ENCODE measurements around the gene SLC25A40. TPM values are rescaled to one million over a fixed set of nuclear protein-coding genes. Genes with fewer than 3 reads are reported as not detected.
A peak's percentile ranks its signal among the peaks of the same experiment; 100 is the strongest.

The SLC25A40 gene
- total and polyA plus RNA-seq, 2 of the 13 experiments (the other 11 are each of a cell fraction or from before 2014, with no cell fraction given): 12.9 to 13.6 TPM

- WGBS (ENCODE audit: low lambda C conversion rate): 5% methylated on average over 2 of the region's 4 CpGs
- no TSS peak for BruUV-seq (replicated peaks)
- no peaks in the 10 kb centered on the region; a peak in 1 of 5 replicates for H3K27me3 ChIP-seq (ENCODE audit: control insufficient read depth in 1 of 2, insufficient read depth in 2 of 2, low read length in 2 of 2)
- H3K9ac ChIP-seq (ENCODE audit: insufficient read depth, low read depth, low read length): no peak overlapping the region
- no peaks in the 10 kb centered on the region for H3K36me3 ChIP-seq (replicated peaks in 1 of 2; ENCODE audit: control insufficient read depth in 1 of 2, insufficient read depth in 2 of 2, low read length in 2 of 2)
- no peak overlapping the region for H3K4me2 ChIP-seq (ENCODE audit: low read depth, low read length)
- no peak overlapping the region for H3K4me3 ChIP-seq (replicated peaks in 1 of 3; ENCODE audit: insufficient read depth in 1 of 3, low read depth in 2 of 3, low read length in 3 of 3)
- intact Hi-C loops (cut with micrococcal nuclease; ENCODE audit: unreplicated experiment): no loop called here
- no peaks in the 10 kb centered on the region for H3K79me2 ChIP-seq (ENCODE audit: insufficient read depth, low read length)
- no peaks in the 10 kb centered on the region for H4K20me1 ChIP-seq (ENCODE audit: insufficient read depth, low read length)
- ATAC-seq: peak; percentile 65
- H3K4me1 ChIP-seq (ENCODE audit: insufficient read depth, low read length): no peaks in the 10 kb centered on the region
- no peak overlapping the region for H3K27ac ChIP-seq (ENCODE audit: extremely low read length, insufficient read depth, low read length)
- no peaks in the 10 kb centered on the region for H3K9me3 ChIP-seq (ENCODE audit: low read length)
- FAIRE-seq: no peak
- ChIA-PET POLR2A (no interaction called here), CTCF (ENCODE audit: low intra/inter-chr PET ratio, low total read pairs) (no interaction called here)
- H2AFZ ChIP-seq (ENCODE audit: low read length): no peak overlapping the region
- in situ Hi-C loops (cut with HindIII; ENCODE audit: extremely low pct_ligation_motif_present, low pct_unique_long_range_greater_than_20kb): no loop called here
- DNase-seq (ENCODE audit: low spot score): no peak
- TF ChIP-seq ZNF280B (CRISPR knock-in tag; IDR thresholded peaks at IDR 0.05; ENCODE audit: borderline replicate concordance) (0 out of 2 replicates have a peak, but pooled peaks have one; percentile 22), HDAC6 (IDR thresholded peaks at IDR 0.05; ENCODE audit: low read depth, low read length) (no peak)
Measured at GRCh38 chr7:87785368-87785995, 90.7 kb downstream of the SLC25A40 start.

- no peaks in the 10 kb centered on the region for H3K9me3 ChIP-seq (ENCODE audit: low read length)
- DNase-seq (ENCODE audit: low spot score) (no peak), FAIRE-seq (no peak), ATAC-seq (peak; percentile 61)
- no peak overlapping the region for H2AFZ ChIP-seq (ENCODE audit: low read length)
- H3K4me2 ChIP-seq (ENCODE audit: low read depth, low read length): no peak overlapping the region
- intact Hi-C loops (cut with micrococcal nuclease; ENCODE audit: unreplicated experiment) (no loop called here), in situ Hi-C loops (cut with HindIII; ENCODE audit: extremely low pct_ligation_motif_present, low pct_unique_long_range_greater_than_20kb) (no loop called here)
- H3K4me1 ChIP-seq (ENCODE audit: insufficient read depth, low read length): no peaks in the 10 kb centered on the region
- H3K9ac ChIP-seq (ENCODE audit: insufficient read depth, low read depth, low read length): no peak overlapping the region
- no peak overlapping the region for H3K4me3 ChIP-seq (replicated peaks in 1 of 3; ENCODE audit: insufficient read depth in 1 of 3, low read depth in 2 of 3, low read length in 3 of 3)
- H3K79me2 ChIP-seq (ENCODE audit: insufficient read depth, low read length): no peaks in the 10 kb centered on the region
- H3K27me3 ChIP-seq (ENCODE audit: control insufficient read depth in 1 of 2, insufficient read depth in 2 of 2, low read length in 2 of 2): no peaks in the 10 kb centered on the region; a peak in 1 of 5 replicates
- H3K27ac ChIP-seq (ENCODE audit: extremely low read length, insufficient read depth, low read length): no peak overlapping the region
- no peaks in the 10 kb centered on the region for H4K20me1 ChIP-seq (ENCODE audit: insufficient read depth, low read length)
- H3K36me3 ChIP-seq (replicated peaks in 1 of 2; ENCODE audit: control insufficient read depth in 1 of 2, insufficient read depth in 2 of 2, low read length in 2 of 2): no peaks in the 10 kb centered on the region
- ChIA-PET POLR2A (no interaction called here), CTCF (ENCODE audit: low intra/inter-chr PET ratio, low total read pairs) (no interaction called here)
- no TSS peak for BruUV-seq (replicated peaks)
- TF ChIP-seq ZHX1 (CRISPR knock-in tag; IDR thresholded peaks at IDR 0.05; ENCODE audit: low read depth) (no peak), CTCF (CRISPR knock-in tag; IDR thresholded peaks at IDR 0.05) (peak; percentile 33; the same call in 1 of the 2 replicates), STAG1 (CRISPR knock-in tag; IDR thresholded peaks at IDR 0.05) (peak; percentile 31), ZNF724P (CRISPR knock-in tag; IDR thresholded peaks at IDR 0.05; ENCODE audit: borderline replicate concordance) (no peak), MAFK (conservative IDR thresholded peaks at IDR 0.05 in 1 of 2, IDR thresholded peaks at IDR 0.05 in 1 of 2; ENCODE audit: low read length in 2 of 2) (peak; percentile 97), ZBTB34 (CRISPR knock-in tag; IDR thresholded peaks at IDR 0.05) (no peak), ZNF274 (CRISPR knock-in tag; IDR thresholded peaks at IDR 0.05) (no peak), SOX5 (CRISPR knock-in tag; IDR thresholded peaks at IDR 0.05; ENCODE audit: borderline replicate concordance) (no peak)
Measured at GRCh38 chr7:87784424-87784823, 91.7 kb downstream of the SLC25A40 start.

All from HepG2 (cell line).